ENCODE results near the gene ITPRIP. TPM values are rescaled to one million over a fixed set of nuclear protein-coding genes. Genes with fewer than 3 reads are reported as not detected.

Gene ITPRIP
- total RNA-seq, 1 donor from 2014 or later: 13.8 TPM

DNA sequence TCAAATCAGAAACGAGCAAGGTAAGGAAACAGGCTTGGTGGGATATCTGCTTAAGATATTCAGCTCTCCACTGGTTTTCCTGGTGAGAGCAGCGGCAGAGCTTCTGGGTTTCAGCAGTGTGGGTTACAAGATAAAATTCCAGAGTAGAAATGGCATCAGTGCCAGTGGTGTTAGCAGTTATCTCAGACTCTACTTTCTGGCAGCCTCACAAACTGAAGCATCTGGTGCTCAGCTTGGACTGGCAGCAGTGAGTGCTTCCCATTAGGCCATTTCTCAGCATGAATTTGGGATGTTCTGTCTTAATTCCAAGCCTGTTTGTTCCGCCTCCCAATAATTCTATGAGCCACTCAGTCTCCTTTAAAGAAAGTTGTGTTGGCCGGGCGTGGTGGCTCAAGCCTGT is 76.2 kb downstream of the ITPRIP start:
- DNase-seq (ENCODE audit: low read depth): no peak
- no peak overlapping the region for H3K4me3 ChIP-seq (ENCODE audit: low read depth, low read length)
- TF ChIP-seq, protein P1, sequence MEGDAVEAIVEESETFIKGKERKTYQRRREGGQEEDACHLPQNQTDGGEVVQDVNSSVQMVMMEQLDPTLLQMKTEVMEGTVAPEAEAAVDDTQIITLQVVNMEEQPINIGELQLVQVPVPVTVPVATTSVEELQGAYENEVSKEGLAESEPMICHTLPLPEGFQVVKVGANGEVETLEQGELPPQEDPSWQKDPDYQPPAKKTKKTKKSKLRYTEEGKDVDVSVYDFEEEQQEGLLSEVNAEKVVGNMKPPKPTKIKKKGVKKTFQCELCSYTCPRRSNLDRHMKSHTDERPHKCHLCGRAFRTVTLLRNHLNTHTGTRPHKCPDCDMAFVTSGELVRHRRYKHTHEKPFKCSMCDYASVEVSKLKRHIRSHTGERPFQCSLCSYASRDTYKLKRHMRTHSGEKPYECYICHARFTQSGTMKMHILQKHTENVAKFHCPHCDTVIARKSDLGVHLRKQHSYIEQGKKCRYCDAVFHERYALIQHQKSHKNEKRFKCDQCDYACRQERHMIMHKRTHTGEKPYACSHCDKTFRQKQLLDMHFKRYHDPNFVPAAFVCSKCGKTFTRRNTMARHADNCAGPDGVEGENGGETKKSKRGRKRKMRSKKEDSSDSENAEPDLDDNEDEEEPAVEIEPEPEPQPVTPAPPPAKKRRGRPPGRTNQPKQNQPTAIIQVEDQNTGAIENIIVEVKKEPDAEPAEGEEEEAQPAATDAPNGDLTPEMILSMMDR (conservative IDR thresholded peaks at IDR 0.05; ENCODE audit: low read depth, low read length): no peak

- no peak for DNase-seq (ENCODE audit: low read depth)
Measured at GRCh38 chr10:104260775-104261115, 77.5 kb downstream of the ITPRIP start.

DNA sequence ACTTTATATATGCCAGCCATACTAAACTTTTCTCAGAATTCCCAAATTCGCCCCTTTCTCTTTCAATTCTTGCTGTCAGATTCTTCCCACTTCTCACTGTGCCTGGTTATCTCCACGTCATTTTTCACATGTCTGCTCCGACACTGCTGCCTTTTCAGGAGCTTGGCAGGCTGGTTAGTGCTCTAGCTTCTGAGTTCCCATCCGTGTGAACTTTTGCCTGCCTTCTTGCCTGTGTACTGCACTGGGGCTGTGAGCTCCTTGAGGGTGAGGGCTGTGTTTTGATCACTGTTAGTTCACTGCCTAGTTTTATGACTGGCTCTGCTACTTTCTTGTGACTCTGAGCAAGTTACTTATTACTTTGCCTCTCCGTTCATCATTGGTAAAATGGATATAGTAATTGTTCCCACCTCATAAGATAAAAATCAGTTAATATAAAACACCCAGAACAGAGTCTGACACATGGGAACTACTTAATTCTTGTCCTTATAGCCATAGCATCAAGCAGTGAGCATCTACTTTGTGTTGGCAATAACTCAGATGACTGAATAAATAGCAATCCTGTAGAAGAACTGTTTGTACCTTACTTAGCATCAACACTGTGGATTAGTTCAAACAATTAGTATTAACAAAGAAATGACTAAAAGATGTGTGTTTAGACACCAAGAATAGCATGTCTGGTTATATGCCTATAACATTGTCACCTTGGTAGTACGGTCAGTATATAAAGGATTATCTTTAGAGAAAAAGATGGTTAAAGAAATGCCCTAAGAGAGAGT is 78.1 kb downstream of the ITPRIP start:
- no peak for DNase-seq (ENCODE audit: low read depth)
- H3K4me3 ChIP-seq (ENCODE audit: low read depth, low read length): peak overlapping the region; percentile 7
- TF ChIP-seq, protein P1 (conservative IDR thresholded peaks at IDR 0.05; ENCODE audit: low read depth, low read length): no peak

More at GRCh38 chr10:104260775-104261115, 77.5 kb downstream of the ITPRIP start:
- TF ChIP-seq, protein P1 (conservative IDR thresholded peaks at IDR 0.05; ENCODE audit: low read depth, low read length): no peak
- no peak overlapping the region for H3K4me3 ChIP-seq (ENCODE audit: low read depth, low read length)

Other genes starting within 250 kb of the ITPRIP start
- gene SFR1, start 216.3 kb downstream of the ITPRIP start, total RNA-seq: 15.2 and 15.6 TPM in 2 replicates
- 0.14 and 0.46 TPM in 2 replicates for gene CFAP43, start 106.1 kb downstream of the ITPRIP start, total RNA-seq
- gene GSTO1, start 83.6 kb downstream of the ITPRIP start, total RNA-seq: 195 and 207 TPM in 2 replicates
- 9.5 TPM in 2 replicates for gene GSTO2, start 69.3 kb downstream of the ITPRIP start, total RNA-seq
- 0.23 and 0.29 TPM in 2 replicates for gene CFAP58, start 15.4 kb upstream of the ITPRIP start, total RNA-seq

Measured in epithelial cell of proximal tubule (primary cell).